IMR-90 (cell line): ENCODE measurements around the gene VASN.

ENCODE experiments used
- CEBPB ChIP-seq: IDR thresholded peaks from 2 replicates; pipeline ENCODE4 v1.6.1; 2012; ENCODE audit warnings: low read depth, low read length, improper control_type of control experiment
- FOS ChIP-seq: fragments of 150-350 bp; IDR thresholded peaks from 2 replicates; pipeline ENCODE4 v1.6.1; 2016; ENCODE audit warnings: low read depth, low read length
- MAZ ChIP-seq: IDR thresholded peaks from 2 replicates; pipeline ENCODE4 v1.6.1; 2012; ENCODE audit warnings: low read depth, mild to moderate bottlenecking, low read length, improper control_type of control experiment, moderate library complexity, borderline replicate concordance
- MXI1 ChIP-seq: IDR thresholded peaks from 2 replicates; pipeline ENCODE4 v1.6.1; 2012; ENCODE audit warnings: low read depth, mild to moderate bottlenecking, low read length, moderate library complexity, borderline replicate concordance
- NFE2L2 ChIP-seq: fragments of 150-350 bp; IDR thresholded peaks from 2 replicates; pipeline ENCODE4 v1.6.1; 2016; ENCODE audit warnings: low read depth, mild to moderate bottlenecking, low read length
- POLR2A ChIP-seq: IDR thresholded peaks from 2 replicates; pipeline ENCODE4 v1.6.1; 2012; ENCODE audit warnings: mild to moderate bottlenecking, low read depth, low read length
- RFX5 ChIP-seq: IDR thresholded peaks from 2 replicates; pipeline ENCODE4 v1.8.0; 2012; ENCODE audit warnings: low read depth, mild to moderate bottlenecking, low read length, moderate library complexity
- SMC3 ChIP-seq: fragments of 150-350 bp; IDR thresholded peaks from 2 replicates; pipeline ENCODE4 v1.6.1; 2016; ENCODE audit warnings: low read depth, mild to moderate bottlenecking, antibody characterized with exemption, low read length, moderate library complexity
- TF ChIP-seq, protein P1 (sequence below): conservative IDR thresholded peaks from 2 replicates; pipeline ENCODE4 v1.5.1; 2012; ENCODE audit warnings: mild to moderate bottlenecking, low read depth, low read length, improper control_type of control experiment

DNA sequence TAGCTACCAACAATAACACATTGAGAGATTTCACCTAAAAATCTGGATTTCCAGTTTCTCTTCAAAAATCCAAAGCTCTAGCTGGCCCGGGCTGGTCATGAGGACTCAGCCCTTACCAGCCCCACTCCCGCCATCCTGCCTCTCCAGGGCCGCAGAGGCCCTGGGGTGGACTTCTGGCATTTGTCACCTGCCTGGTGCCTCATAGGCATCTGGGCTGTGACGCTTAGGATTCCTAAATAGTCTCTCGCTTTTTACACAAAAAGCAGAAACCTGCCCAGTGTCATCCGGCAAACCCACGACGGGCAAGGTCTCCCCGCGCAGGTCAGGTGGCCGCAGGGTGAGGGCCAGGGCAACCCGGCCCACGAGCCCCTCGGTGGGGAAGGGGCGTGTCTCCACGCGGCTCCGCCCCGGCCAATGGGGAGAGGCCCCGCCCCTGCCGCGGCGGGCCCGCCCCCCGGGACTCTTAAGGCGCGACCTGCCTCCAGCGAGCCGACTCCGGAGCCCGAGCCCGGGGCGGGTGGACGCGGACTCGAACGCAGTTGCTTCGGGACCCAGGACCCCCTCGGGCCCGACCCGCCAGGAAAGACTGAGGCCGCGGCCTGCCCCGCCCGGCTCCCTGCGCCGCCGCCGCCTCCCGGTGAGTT, at the start of gene VASN:
- TF ChIP-seq POLR2A (peak; percentile 99), SMC3 (no peak), NFE2L2 (no peak), CEBPB (no peak), MXI1 (peak; percentile 81; the same call in 1 of the 2 replicates), RFX5 (no peak), FOS (no peak), MAZ (peak; percentile 67; the same call in 1 of the 2 replicates)
- TF ChIP-seq, protein P1, sequence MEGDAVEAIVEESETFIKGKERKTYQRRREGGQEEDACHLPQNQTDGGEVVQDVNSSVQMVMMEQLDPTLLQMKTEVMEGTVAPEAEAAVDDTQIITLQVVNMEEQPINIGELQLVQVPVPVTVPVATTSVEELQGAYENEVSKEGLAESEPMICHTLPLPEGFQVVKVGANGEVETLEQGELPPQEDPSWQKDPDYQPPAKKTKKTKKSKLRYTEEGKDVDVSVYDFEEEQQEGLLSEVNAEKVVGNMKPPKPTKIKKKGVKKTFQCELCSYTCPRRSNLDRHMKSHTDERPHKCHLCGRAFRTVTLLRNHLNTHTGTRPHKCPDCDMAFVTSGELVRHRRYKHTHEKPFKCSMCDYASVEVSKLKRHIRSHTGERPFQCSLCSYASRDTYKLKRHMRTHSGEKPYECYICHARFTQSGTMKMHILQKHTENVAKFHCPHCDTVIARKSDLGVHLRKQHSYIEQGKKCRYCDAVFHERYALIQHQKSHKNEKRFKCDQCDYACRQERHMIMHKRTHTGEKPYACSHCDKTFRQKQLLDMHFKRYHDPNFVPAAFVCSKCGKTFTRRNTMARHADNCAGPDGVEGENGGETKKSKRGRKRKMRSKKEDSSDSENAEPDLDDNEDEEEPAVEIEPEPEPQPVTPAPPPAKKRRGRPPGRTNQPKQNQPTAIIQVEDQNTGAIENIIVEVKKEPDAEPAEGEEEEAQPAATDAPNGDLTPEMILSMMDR: no peak
